BJ (cell line): ENCODE data around the gene MPP2. TPM values are rescaled to one million over a fixed set of nuclear protein-coding genes. Genes with fewer than 3 reads are reported as not detected.

Experiments
- CTCF ChIA-PET: fragments of 350-600 bp; formaldehyde crosslinking; extraction: SDS; loops from one replicate; lab custom pipeline; 2021; ENCODE audit warnings: antibody characterized with exemption, inconsistent platforms; lab: Yijun Ruan, JAX
- POLR2A ChIA-PET: fragments of 300-600 bp; sonication (Branson Sonifier 250); formaldehyde crosslinking; extraction: SDS; loops from one replicate; lab custom pipeline; 2021; ENCODE audit warnings: antibody characterized with exemption; lab: Charles Lee
- DNase-seq: peaks from one replicate; pipeline ENCODE4 v3.0.0-alpha.2; 2011; ENCODE audit warnings: low read depth
- H3K27me3 ChIP-seq: 2 replicates; pipeline ENCODE4 v1.6.0; 2011; ENCODE audit warnings: low read length; ENCODE audit not compliant: control insufficient read depth, insufficient read depth
- H3K36me3 ChIP-seq: 2 replicates; pipeline ENCODE4 v1.5.1; 2011; ENCODE audit warnings: low read length; ENCODE audit not compliant: control insufficient read depth, insufficient read depth
- H3K4me3 ChIP-seq: 2 replicates; pipeline ENCODE4 v1.5.1; 2011; ENCODE audit warnings: low read depth, mild to moderate bottlenecking, control low read depth, low read length
- CTCF ChIP-seq: IDR thresholded peaks from 2 replicates; pipeline ENCODE4 v1.5.1; 2011; ENCODE audit warnings: low read depth, mild to moderate bottlenecking, control low read depth, inconsistent platforms, low read length, moderate library complexity; ENCODE audit not compliant: insufficient read depth
- polyA plus RNA-seq: library from polyadenylated mRNA; depleted of rRNA; stranded (reverse); fragments of >200 nt; gene quantifications from 2 replicates; pipeline ENCODE4 v1.2.3, GENCODE V29; 2011

MPP2 gene
- polyA plus RNA-seq, 1 experiment, result 5.3 TPM

- DNase-seq, result no peak
- CTCF ChIA-PET, result interaction anchor here (0.9 to 5.8 kb wide), 5 partner anchors 12 to 27 kb away, joined by 3 to 40 read pairs (median 3); no protein-coding TSS in a partner anchor
- H3K4me3 ChIP-seq, result no peak overlapping the region
- POLR2A ChIA-PET, result no interaction called here
- TF ChIP-seq CTCF, result no peak
- no peaks in the 10 kb centered on the region for H3K36me3 ChIP-seq
- peaks cover 4% of the 10 kb centered on the region for H3K27me3 ChIP-seq
Measured at GRCh38 chr17:43905400-43905984, 1.8 kb downstream of the MPP2 start.

GRCh38 chr17:43901861-43902589 is 5.3 kb downstream of the MPP2 start:
- CTCF ChIA-PET, result interaction anchor here (1.1 to 9.5 kb wide), 3 partner anchors 9 to 214 kb away, joined by 3 to 59 read pairs (median 39); no protein-coding TSS in a partner anchor
- Histone ChIP-seq H3K36me3 (no peaks in the 10 kb centered on the region; the same call in 1 of the 2 replicates), H3K27me3 (peaks cover 2% of the 10 kb centered on the region), H3K4me3 (no peak overlapping the region)
- POLR2A ChIA-PET, result interaction anchor here (0.5 kb wide), 1 partner anchor 175 kb away, joined by 10 read pairs; no protein-coding TSS in a partner anchor
- no peak for TF ChIP-seq CTCF
- no peak for DNase-seq

GRCh38 chr17:43900858-43901754 is 6.2 kb downstream of the MPP2 start:
- no peaks in the 10 kb centered on the region for H3K27me3 ChIP-seq
- ChIA-PET POLR2A (interaction anchor here (0.5 kb wide), 1 partner anchor 174 kb away, joined by 10 read pairs; no protein-coding TSS in a partner anchor), CTCF (interaction anchor here (1.1 to 9.5 kb wide), 5 partner anchors 10 to 215 kb away, joined by 3 to 59 read pairs (median 6); no protein-coding TSS in a partner anchor)
- DNase-seq, result no peak
- H3K36me3 ChIP-seq, result no peaks in the 10 kb centered on the region; the same call in 1 of the 2 replicates
- peak overlapping the region; percentile 27 for H3K4me3 ChIP-seq
- TF ChIP-seq CTCF, result no peak

GRCh38 chr17:43900183-43900857 is 7.0 kb downstream of the MPP2 start:
- CTCF ChIA-PET, result interaction anchor here (1.1 to 9.5 kb wide), 5 partner anchors 10 to 216 kb away, joined by 3 to 59 read pairs (median 6); no protein-coding TSS in a partner anchor
- no peaks in the 10 kb centered on the region for H3K27me3 ChIP-seq
- peak overlapping the region; percentile 27 for H3K4me3 ChIP-seq
- no peak for TF ChIP-seq CTCF
- no peaks in the 10 kb centered on the region; the same call in 1 of the 2 replicates for H3K36me3 ChIP-seq
- POLR2A ChIA-PET, result no interaction called here
- DNase-seq, result no peak
